ENCODE data around the gene PLPPR5. TPM values are rescaled to one million over a fixed set of nuclear protein-coding genes. Genes with fewer than 3 reads are reported as not detected.

The PLPPR5 gene
- total and polyA plus RNA-seq, 9 of the 15 experiments (the other 6 are each of a cell fraction or from before 2014, with no cell fraction given), result not detected

DNA sequence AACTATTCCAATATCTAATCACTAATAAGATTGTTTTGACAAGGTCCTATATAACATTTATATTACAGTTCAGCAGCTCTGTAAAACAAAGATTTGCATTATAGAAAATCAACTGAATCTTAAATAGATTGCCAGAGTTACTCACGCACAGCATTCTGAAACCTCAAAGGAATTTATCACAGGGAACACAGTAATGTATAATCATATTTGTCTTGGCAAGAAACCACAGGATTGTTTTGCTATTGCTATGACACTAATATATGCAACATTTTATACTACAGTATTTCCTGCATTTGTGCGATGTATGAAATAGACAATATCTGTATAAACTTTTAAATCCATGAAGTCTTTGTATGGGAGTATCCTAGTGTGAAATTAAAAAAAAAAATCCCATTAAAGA, 101.4 kb downstream of the PLPPR5 start (continued):
- TF ChIP-seq, protein P1, sequence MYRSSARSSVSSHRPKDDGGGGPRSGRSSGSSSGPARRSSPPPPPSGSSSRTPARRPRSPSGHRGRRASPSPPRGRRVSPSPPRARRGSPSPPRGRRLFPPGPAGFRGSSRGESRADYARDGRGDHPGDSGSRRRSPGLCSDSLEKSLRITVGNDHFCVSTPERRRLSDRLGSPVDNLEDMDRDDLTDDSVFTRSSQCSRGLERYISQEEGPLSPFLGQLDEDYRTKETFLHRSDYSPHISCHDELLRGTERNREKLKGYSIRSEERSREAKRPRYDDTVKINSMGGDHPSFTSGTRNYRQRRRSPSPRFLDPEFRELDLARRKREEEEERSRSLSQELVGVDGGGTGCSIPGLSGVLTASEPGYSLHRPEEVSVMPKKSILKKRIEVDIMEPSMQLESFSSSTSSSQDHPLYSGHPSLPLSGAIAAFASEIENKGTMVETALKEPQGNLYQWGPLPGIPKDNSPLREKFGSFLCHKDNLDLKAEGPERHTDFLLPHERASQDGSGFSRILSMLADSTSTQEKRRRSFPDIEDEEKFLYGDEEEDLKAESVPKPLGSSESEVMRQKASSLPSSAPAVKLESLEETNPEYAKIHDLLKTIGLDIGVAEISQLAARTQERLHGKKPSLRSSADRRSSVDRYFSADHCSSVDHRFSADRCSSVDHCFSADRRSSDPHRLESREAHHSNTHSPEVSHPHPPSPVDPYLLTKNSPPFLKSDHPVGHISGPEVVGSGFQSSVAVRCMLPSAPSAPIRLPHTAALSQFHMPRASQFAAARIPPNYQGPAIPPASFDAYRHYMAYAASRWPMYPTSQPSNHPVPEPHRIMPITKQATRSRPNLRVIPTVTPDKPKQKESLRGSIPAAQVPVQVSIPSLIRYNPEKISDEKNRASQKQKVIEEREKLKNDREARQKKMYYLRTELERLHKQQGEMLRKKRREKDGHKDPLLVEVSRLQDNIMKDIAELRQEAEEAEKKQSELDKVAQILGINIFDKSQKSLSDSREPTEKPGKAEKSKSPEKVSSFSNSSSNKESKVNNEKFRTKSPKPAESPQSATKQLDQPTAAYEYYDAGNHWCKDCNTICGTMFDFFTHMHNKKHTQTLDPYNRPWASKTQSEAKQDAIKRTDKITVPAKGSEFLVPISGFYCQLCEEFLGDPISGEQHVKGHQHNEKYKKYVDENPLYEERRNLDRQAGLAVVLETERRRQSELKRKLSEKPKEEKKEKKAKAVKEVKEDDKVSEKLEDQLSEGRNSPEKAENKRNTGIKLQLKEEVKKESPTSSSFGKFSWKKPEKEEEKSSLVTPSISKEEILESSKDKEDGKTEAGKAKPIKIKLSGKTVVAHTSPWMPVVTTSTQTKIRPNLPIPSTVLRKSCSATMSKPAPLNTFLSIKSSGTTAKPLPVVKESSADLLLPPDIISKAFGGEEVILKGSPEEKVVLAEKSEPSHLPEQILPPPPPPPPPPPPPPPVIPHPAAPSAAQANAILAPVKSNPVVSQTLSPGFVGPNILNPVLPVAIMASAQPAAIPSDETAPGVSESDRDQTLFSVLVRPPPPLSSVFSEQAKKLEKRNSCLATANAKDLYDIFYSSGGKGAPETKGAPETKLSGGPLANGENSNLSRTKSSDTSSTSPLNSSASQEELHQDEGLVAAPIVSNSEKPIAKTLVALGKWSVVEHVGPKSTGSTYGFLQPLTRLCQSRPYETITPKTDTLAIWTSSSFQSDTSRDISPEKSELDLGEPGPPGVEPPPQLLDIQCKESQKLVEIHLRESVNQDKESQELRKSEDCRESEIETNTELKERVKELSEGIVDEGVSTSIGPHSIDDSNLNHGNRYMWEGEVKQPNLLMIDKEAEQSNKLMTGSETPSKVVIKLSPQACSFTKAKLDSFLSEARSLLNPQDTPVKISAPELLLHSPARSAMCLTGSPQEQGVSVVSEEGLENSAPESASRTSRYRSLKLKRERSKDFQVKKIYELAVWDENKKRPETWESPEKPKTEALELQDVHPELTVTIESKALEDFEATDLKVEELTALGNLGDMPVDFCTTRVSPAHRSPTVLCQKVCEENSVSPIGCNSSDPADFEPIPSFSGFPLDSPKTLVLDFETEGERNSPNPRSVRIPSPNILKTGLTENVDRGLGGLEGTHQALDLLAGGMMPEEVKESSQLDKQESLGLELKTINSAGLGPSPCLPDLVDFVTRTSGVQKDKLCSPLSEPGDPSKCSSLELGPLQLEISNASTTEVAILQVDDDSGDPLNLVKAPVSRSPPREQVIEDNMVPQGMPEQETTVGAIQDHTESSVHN (IDR thresholded peaks at IDR 0.05; ENCODE audit: borderline replicate concordance in 1 of 2, low read depth in 1 of 2), result no peak
- no peak for TF ChIP-seq CHCHD3 (CRISPR knock-in tag; IDR thresholded peaks at IDR 0.05)
- no peak for TF ChIP-seq RBM22 (IDR thresholded peaks at IDR 0.05; ENCODE audit: low read depth, low read length, poor library complexity, severe bottlenecking)
- TF ChIP-seq ZNF431 (CRISPR knock-in tag; IDR thresholded peaks at IDR 0.05), result no peak
